Esophagus muscularis mucosa (tissue), 4 donors: ENCODE data around the gene CNGA4. TPM values are rescaled to one million over a fixed set of nuclear protein-coding genes. Genes with fewer than 3 reads are reported as not detected.
A peak's percentile ranks its signal among the peaks of the same experiment; 100 is the strongest.

Experiments used
- DNase-seq: peaks from one replicate; pipeline ENCODE4 v3.0.0-alpha.2; 2017; ENCODE audit errors: extremely low spot score
- H3K27ac ChIP-seq, 4 donors: fragments of 200-600 bp; sonication (generic); replicated peaks in 1 of 4; 1 replicate in 3 of 4; 2 replicates in 1 of 4; pipeline ENCODE4 v1.5.1; 2016 to 2019; ENCODE audit warnings: mild to moderate bottlenecking in 1 of 4
- H3K27me3 ChIP-seq, 4 donors: fragments of 200-600 bp; sonication (generic); one replicate each; pipeline versions ENCODE4 v1.5.1 to v1.6.0; 2016 to 2019
- H3K36me3 ChIP-seq, 4 donors: fragments of 200-600 bp; sonication (generic); one replicate each; pipeline ENCODE4 v1.5.1; 2016 to 2019
- H3K4me1 ChIP-seq, 4 donors: fragments of 200-600 bp; sonication (generic); one replicate each; pipeline ENCODE4 v1.5.1; 2016 to 2019
- H3K4me3 ChIP-seq, 4 donors: fragments of 200-600 bp; sonication (generic); 1 replicate in 2 of 4; 2 replicates in 2 of 4; pipeline ENCODE4 v1.5.1; 2016 to 2019; ENCODE audit warnings: mild to moderate bottlenecking in 4 of 4, moderate library complexity in 1 of 4
- H3K9me3 ChIP-seq, 4 donors: fragments of 200-600 bp; sonication (generic); 1 replicate in 3 of 4; 2 replicates in 1 of 4; pipeline ENCODE4 v1.5.1; 2016 to 2019
- EP300 ChIP-seq: sonication (generic); formaldehyde crosslinking; IDR thresholded peaks from one replicate; pipeline ENCODE4 v1.6.1; 2017; ENCODE audit warnings: antibody characterized with exemption
- POLR2A ChIP-seq: fragments of 450-650 bp; IDR thresholded peaks from one replicate; pipeline ENCODE4 v1.6.1; 2017; ENCODE audit warnings: antibody characterized with exemption, moderate library complexity, mild to moderate bottlenecking, low read depth
- POLR2AphosphoS5 ChIP-seq, 2 donors: sonication (generic); formaldehyde crosslinking; IDR thresholded peaks; one replicate each; pipeline ENCODE4 v1.6.1; 2017; ENCODE audit warnings: antibody characterized with exemption in 2 of 2
- WGBS: methylation state at CpG from one replicate; pipeline ENCODE4 v1.1.5; 2018; 5-methylcytosine and 5-hydroxymethylcytosine counted together
- intact Hi-C: fragments of 100-400 bp; cut with DNase I; formaldehyde crosslinking; loops from one replicate; pipeline ENCODE4 v1.15.1; 2023
- total RNA-seq, 4 donors: library from RNA; depleted of rRNA; stranded (reverse); fragments of >200 nt; gene quantifications; one replicate each; pipeline versions ENCODE4 v1.1.0 to v1.2.1, GENCODE V29; 2016
- TF ChIP-seq, protein P1 (sequence below), 3 experiments: fragments of 200-600 bp in 2 of 3; fragments of 450-650 bp in 1 of 3; sonication (generic) in 2 of 3; IDR thresholded peaks; one replicate each; pipeline ENCODE4 v1.5.1; 2017 to 2019; ENCODE audit warnings: antibody characterized with exemption in 3 of 3, mild to moderate bottlenecking in 2 of 3, moderate library complexity in 1 of 3

CNGA4 gene
- total RNA-seq, 4 donors from 2014 or later: not detected

DNA sequence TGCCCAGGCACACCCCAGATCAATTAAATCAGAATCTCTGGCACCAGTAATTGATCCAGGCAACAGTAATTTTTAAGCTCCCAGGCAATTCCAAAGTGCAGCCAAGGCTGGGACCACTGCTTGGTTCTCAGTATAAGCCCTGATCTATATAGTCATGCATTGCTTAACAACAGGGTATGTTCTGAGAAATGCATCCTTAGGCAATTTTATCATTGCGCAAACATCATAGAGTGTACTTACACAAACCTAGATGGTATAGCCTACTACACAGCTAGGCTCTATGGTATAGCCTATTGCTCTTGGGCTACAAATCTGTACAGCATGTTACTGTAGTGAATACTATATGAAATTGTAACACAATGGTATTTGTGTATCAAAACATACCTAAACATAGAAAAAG lies 34.2 kb upstream of the CNGA4 start:
- WGBS: 94% methylated on average over 1 of the region's 1 CpG
- TF ChIP-seq EP300 (no peak), POLR2AphosphoS5 (IDR thresholded peaks at IDR 0.05) (no peak)
- Histone ChIP-seq H3K36me3 (peaks cover 0 to 34% (median 29%) of the 10 kb centered on the region in 4 donors), H3K4me3 (no peak overlapping the region), H3K9me3 (no peaks in the 10 kb centered on the region), H3K4me1 (no peaks in the 10 kb centered on the region), H3K27me3 (no peaks in the 10 kb centered on the region), H3K27ac (no peak overlapping the region)
- intact Hi-C loops: no loop called here
- no peak for DNase-seq

DNA sequence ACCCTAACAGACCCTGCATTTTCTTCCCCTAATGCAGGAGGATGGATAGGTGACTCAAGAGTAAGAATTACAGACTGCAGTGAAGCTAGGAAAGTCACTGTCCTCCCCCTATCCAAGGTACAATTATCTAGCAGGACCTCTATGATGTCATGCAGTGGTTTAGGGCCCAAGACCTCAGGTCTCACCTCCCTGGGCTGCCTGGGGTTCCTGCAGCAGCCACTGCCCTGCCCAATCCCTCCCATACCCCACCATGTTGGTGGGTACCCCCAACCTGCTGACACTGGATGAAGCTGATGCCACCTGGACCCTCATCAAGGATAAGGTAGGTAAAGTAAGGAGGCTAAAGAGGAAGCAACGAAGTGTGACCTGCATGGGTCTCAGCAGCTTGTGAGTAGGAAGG lies 33.5 kb upstream of the CNGA4 start, which contains the start of gene C11orf42:
C11orf42 (plus strand) TSS at position 192 of the 400 bp plus-strand sequence; CDS start at position 251, 59 bp downstream.
- no peak for TF ChIP-seq POLR2AphosphoS5 (IDR thresholded peaks at IDR 0.05)
- no peak for TF ChIP-seq POLR2A
- no peak for TF ChIP-seq EP300
- TF ChIP-seq, protein P1, sequence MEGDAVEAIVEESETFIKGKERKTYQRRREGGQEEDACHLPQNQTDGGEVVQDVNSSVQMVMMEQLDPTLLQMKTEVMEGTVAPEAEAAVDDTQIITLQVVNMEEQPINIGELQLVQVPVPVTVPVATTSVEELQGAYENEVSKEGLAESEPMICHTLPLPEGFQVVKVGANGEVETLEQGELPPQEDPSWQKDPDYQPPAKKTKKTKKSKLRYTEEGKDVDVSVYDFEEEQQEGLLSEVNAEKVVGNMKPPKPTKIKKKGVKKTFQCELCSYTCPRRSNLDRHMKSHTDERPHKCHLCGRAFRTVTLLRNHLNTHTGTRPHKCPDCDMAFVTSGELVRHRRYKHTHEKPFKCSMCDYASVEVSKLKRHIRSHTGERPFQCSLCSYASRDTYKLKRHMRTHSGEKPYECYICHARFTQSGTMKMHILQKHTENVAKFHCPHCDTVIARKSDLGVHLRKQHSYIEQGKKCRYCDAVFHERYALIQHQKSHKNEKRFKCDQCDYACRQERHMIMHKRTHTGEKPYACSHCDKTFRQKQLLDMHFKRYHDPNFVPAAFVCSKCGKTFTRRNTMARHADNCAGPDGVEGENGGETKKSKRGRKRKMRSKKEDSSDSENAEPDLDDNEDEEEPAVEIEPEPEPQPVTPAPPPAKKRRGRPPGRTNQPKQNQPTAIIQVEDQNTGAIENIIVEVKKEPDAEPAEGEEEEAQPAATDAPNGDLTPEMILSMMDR (IDR thresholded peaks at IDR 0.05): no peak
- intact Hi-C loops: no loop called here
- Histone ChIP-seq H3K27me3 (no peaks in the 10 kb centered on the region), H3K27ac (no peak within 1 kb of the TSS), H3K36me3 (peaks cover 0 to 41% (median 35%) of the 10 kb centered on the region in 4 donors), H3K9me3 (no peaks in the 10 kb centered on the region), H3K4me1 (no peaks in the 10 kb centered on the region), H3K4me3 (no peak within 1 kb of the TSS)
- WGBS: 100% methylated on average over 1 of the region's 1 CpG
- peak; percentile 60 for DNase-seq

DNA sequence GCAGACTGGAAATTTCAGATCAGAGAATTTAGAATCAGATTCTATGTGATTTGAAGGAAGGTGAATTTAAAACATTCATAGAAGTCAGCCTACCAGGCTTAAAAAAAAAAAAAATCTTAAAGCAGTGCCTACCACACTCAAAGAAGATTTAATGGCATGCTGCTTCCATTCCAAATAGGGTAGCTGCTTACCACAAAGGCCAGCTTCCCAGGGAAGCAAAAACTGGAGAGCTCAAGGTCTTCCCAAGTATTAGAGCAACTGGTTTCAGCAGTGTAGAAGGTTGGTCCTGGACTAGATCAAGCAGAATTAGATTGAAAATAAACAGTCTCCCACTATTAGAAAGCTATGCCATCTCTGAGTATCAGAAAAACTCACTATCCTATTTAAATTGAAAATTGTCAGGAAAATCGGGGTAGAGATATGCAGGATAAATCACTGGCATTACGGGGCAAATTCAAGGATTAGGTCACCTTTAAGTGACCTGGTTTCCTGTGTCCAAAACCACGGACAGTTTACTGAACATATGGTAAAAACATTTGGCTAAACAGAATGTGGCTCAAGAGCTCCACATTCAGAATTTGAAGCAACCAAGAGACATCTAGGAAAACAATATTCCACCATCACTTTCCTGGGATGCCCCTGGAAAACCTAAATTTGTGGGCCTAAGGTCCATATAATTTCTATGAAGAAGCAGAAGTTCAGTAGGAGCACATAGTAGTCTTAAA lies 32.3 kb upstream of the CNGA4 start:
- no peak overlapping the region for H3K27ac ChIP-seq
- DNase-seq: peak; percentile 17
- no peaks in the 10 kb centered on the region for H3K27me3 ChIP-seq
- TF ChIP-seq, protein P1 (IDR thresholded peaks at IDR 0.05): no peak
- TF ChIP-seq POLR2A (no peak), EP300 (no peak), POLR2AphosphoS5 (IDR thresholded peaks at IDR 0.05) (no peak)
- H3K4me1 ChIP-seq: no peaks in the 10 kb centered on the region
- intact Hi-C loops: no loop called here
- 84% methylated on average over 3 of the region's 3 CpGs for WGBS
- no peak overlapping the region for H3K4me3 ChIP-seq
- H3K9me3 ChIP-seq: no peaks in the 10 kb centered on the region
- peaks cover 3 to 53% (median 48%) of the 10 kb centered on the region in 4 donors for H3K36me3 ChIP-seq

DNA sequence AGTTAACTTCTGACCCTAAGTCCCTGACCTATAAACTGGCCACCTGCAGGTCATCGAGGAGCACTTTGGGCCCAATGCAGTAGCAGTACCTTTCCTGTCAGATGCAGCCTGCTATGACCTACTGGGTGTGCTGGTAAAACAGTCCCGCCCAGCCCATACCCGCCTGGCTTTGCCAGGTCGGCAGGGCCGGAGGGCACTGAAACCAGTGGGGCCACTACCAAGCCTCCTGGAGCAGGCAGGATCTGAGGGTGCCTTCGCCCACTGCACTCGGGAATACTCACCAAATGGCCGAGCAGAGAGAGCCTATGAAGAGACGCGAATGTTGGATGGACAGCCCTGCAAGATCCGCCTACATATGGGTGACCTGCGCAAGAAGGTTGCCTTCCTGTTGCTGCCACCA lies 29.1 kb upstream of the CNGA4 start:
- 100% methylated on average over 5 of the region's 12 CpGs for WGBS
- peaks cover 14 to 82% (median 74%) of the 10 kb centered on the region in 4 donors for H3K36me3 ChIP-seq
- no peaks in the 10 kb centered on the region for H3K9me3 ChIP-seq
- no peaks in the 10 kb centered on the region for H3K27me3 ChIP-seq
- TF ChIP-seq POLR2AphosphoS5 (IDR thresholded peaks at IDR 0.05) (no peak), EP300 (no peak), POLR2A (no peak)
- TF ChIP-seq, protein P1 (IDR thresholded peaks at IDR 0.05): no peak
- intact Hi-C loops: no loop called here
- H3K4me1 ChIP-seq: no peaks in the 10 kb centered on the region
- DNase-seq: peak; percentile 78
- H3K27ac ChIP-seq: no peak overlapping the region
- no peak overlapping the region for H3K4me3 ChIP-seq

DNA sequence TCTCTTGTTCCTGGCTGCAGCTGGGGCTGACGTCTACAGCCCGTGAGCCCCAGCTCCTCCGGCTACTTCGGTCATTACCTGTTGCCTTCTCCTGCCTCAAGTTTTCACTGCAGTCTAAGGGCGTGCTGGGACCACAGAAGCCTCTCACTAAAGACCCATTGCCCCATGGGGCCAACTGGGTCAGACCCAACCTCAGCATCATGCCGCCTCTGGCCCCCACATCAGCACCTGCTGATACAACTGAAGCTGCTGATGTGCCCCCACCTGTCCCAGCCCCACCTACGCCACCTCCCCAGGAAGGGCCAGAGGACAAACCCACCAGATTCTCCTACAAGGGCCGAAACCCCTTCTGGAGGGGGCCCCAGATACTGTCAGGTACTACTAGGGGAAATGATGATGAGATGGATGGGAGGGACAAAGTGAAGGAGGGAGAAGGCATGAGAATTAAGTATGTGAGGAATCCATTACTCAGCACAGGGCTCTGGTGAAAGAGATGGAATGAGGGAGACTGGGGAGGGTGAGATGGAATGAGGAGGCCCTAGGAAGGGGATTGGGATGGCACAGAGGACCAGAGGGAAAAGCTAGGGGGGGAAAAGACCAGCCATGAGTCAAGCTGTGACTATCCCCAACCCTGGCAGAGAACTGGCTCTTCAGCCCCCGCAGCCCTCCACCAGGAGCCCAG lies 28.5 kb upstream of the CNGA4 start:
- H3K27ac ChIP-seq: no peak overlapping the region
- H3K9me3 ChIP-seq: no peaks in the 10 kb centered on the region
- intact Hi-C loops: no loop called here
- no peaks in the 10 kb centered on the region for H3K4me1 ChIP-seq
- H3K4me3 ChIP-seq: no peak overlapping the region
- TF ChIP-seq, protein P1 (IDR thresholded peaks at IDR 0.05): no peak
- TF ChIP-seq POLR2AphosphoS5 (IDR thresholded peaks at IDR 0.05) (no peak), EP300 (no peak), POLR2A (no peak)
- peaks cover 14 to 82% (median 76%) of the 10 kb centered on the region in 4 donors for H3K36me3 ChIP-seq
- WGBS: 97% methylated on average over 8 of the region's 9 CpGs
- H3K27me3 ChIP-seq: no peaks in the 10 kb centered on the region
- peak; percentile 53 for DNase-seq
